Muscle of arm (tissue), 14 donors: ENCODE data around the gene DCAF4L1. TPM values are rescaled to one million over a fixed set of nuclear protein-coding genes. Genes with fewer than 3 reads are reported as not detected.

Experiments used
- DNase-seq: peaks from one replicate; pipeline ENCODE4 v3.0.0-alpha.2; 2013
- long read RNA-seq, 11 donors: transcript quantifications; one replicate each; lab custom pipeline, GENCODE V29; 2026
- polyA plus RNA-seq, 12 donors: library from polyadenylated mRNA; unstranded; fragments of 120-200 nt; gene quantifications; one replicate each; pipeline ENCODE4 v1.2.1, GENCODE V29; 2013; ENCODE audit not compliant: insufficient read length in 12 of 12

The DCAF4L1 gene
- polyA plus RNA-seq: under 1 TPM in 10 of 12 donors, not detected in 2; 0.05 to 0.68 (median 0.32) TPM
- long read RNA-seq, donor 1: 0 reads
- long read RNA-seq, donor 2: 0 reads
- long read RNA-seq, donor 3, full-length matches to known transcripts: 1 of 1 reads
- long read RNA-seq, donor 3, partial matches to known transcripts: 0 of 1 reads
- long read RNA-seq, donor 3, other reads (novel, unspliced or antisense): 0 of 1 reads
- long read RNA-seq, donor 4, full-length matches to known transcripts: 1 of 1 reads
- long read RNA-seq, donor 4, partial matches to known transcripts: 0 of 1 reads
- long read RNA-seq, donor 4, other reads (novel, unspliced or antisense): 0 of 1 reads
- long read RNA-seq, donor 5, full-length matches to known transcripts: 4 of 4 reads
- long read RNA-seq, donor 5, partial matches to known transcripts: 0 of 4 reads
- long read RNA-seq, donor 5, other reads (novel, unspliced or antisense): 0 of 4 reads
- long read RNA-seq, donor 6: 0 reads
- long read RNA-seq, donor 7, full-length matches to known transcripts: 1 of 1 reads
- long read RNA-seq, donor 7, partial matches to known transcripts: 0 of 1 reads
- long read RNA-seq, donor 7, other reads (novel, unspliced or antisense): 0 of 1 reads
- long read RNA-seq, donor 8: 0 reads
- long read RNA-seq, donor 9: 0 reads
- long read RNA-seq, donor 10: 0 reads
- long read RNA-seq, donor 11: 0 reads

- no peak for DNase-seq
Measured at GRCh38 chr4:41981456-41981855, at the start of gene DCAF4L1. DCAF4L1 (plus strand) TSS chr4:41981756; CDS start chr4:41981793, 37 bp downstream.

DNA sequence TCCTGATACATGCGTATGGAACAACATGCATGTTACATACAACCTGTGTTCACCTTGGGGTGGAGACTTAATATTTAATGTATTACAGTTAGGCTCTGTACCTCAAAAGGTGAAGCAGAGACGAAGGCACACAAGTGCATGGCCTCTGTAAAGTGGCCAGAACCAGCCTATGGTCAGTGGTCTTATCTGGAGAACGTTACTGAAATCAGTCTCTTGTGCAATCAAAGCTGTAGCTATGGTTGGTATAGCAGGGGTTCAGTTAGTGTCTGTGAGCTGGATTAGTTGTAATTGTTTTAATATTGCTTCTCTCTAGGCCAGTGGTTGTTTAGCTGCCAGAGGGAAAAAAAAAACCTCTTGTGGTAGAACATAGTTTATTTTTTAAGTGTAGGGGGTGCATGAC, 48.6 kb upstream of the DCAF4L1 start:
- DNase-seq: no peak

DNA sequence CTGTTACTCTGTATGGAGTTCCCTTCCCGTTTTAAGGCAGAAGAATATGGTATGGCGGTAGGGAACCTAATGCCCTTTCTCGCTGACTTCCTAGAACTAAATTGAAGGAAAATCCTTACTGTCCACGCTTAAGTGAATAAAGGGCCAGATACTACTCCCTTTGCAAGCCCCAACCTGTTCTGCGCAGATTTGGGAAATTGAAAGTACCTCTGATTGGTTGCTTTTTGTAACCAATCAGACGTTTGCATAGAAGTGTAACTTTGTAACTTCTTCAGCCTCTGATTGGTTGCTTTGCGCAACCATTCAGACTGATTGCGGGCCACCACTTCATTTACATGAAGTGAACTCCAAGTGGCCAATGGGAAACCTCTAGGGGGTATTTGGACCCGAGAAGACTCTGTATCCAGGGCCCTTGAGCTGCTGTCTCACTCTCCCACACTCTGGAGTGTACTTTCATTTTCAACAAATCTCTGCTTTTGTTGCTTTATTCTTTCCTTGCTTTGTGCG, 47.5 kb upstream of the DCAF4L1 start:
- no peak for DNase-seq

DNA sequence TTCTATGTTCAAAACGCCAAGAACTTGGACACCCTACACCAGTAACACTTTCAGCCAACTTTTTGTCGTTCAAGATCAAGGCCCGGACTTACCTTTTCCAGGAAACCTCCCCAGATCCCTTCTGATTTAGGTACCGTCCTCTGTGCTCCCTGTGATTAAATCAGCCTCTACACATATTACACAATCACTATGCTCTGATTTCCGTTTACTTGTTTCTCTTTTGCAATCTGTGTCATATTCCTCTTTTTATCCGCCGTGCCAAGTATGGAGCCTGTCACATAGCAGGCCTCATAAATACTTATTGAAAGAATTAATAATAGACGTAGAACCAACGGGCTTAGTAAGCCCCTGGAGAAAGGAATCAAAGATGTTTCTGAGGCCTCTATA, 47.0 kb upstream of the DCAF4L1 start:
- no peak for DNase-seq

GRCh38 chr4:41934901-41935651, 46.5 kb upstream of the DCAF4L1 start, which contains the start of gene TMEM33:
TMEM33 (plus strand) TSS chr4:41935429; CDS start chr4:41935485, 56 bp downstream.
- peak; percentile 92 for DNase-seq

GRCh38 chr4:41935652-41936021, 45.9 kb upstream of the DCAF4L1 start:
- DNase-seq: no peak

DNA sequence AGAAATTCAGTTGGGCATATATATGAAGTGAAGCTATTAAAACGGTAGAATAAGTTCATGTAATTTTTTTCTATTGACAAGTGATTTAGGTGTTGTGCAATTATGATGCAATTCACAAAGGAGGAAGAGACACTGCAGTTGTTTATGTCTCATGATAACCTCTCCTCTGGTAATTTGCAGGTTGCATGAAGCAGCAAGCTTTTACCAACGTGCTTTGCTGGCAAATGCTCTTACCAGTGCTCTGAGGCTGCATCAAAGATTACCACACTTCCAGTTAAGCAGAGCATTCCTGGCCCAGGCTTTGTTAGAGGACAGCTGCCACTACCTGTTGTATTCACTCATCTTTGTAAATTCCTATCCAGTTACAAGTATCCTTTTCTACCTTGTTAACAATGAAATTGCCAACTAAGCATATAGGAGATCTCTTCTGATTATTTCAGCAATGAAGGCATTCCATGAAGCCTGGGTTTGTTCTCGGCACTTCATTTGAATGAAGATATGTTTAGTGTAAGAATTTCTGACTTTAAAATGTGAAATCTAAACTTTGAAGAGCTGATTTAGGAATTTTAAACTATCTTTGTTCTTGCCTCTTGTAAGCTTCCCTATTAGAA, 42.4 kb upstream of the DCAF4L1 start:
- no peak for DNase-seq

GRCh38 chr4:41940834-41941233, 40.7 kb upstream of the DCAF4L1 start:
- no peak for DNase-seq

- DNase-seq: no peak
Measured at GRCh38 chr4:41943506-41943905, 38.0 kb upstream of the DCAF4L1 start.

- no peak for DNase-seq
Measured at GRCh38 chr4:41944089-41944488, 37.5 kb upstream of the DCAF4L1 start.

DNA sequence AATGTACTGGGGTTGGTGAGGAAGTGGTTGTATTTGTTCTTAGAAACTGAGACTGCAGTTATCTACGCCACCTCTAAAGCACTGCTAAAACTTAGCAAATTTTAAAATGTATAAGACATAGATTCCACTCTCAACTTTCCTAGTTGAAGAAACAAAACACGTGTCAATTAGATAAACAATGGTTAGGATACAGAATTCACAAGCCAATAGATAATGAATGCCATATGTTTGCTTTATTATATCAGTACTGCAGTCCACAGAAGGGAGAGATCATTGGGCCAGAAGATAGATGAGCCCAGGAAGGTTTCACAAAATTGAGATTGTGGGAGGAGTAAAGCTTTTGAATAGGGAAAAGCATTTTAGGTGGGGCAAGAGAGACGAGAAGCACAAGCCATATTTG, 32.0 kb upstream of the DCAF4L1 start:
- no peak for DNase-seq

DNA sequence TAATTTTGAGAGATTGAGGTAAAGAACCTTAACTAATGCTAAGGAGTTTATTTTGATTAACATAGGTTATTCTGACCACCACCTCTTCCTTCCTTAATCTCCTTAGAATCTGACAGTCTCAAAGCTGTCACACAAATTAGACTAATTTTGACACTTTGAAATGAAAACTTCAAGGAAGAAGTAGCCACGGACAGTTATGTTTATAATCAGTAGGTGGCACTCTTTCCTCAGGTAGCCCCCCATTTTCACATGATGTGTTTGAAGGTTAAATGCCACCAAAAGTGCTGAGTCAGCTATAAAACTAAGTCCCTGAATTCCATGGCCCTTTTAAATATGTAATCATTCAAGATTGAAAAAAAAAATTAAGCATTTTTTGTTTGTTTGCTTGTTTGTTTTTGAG, 23.9 kb upstream of the DCAF4L1 start:
- no peak for DNase-seq

- no peak for DNase-seq
Measured at GRCh38 chr4:41963105-41963504, 18.5 kb upstream of the DCAF4L1 start.

DNA sequence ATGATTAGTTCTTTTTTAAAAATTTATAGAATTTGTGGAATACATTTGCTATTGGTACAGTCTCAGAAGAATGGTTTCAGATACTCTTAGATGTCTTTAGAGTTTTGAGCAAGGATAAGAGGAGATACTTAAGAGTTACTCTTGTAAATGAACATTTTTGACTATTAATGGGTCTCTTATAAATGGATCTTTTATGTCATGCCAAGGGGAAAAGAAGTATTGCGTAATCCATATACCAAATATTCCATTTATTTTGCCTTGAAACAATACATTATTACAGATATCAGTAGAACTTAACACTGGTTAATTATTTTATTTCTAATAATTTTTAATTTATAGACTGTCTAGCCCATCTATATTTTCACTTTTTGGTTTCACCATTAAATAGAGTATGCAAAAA, 17.2 kb upstream of the DCAF4L1 start:
- no peak for DNase-seq

GRCh38 chr4:41967392-41967791, 14.2 kb upstream of the DCAF4L1 start:
- DNase-seq: no peak

DNA sequence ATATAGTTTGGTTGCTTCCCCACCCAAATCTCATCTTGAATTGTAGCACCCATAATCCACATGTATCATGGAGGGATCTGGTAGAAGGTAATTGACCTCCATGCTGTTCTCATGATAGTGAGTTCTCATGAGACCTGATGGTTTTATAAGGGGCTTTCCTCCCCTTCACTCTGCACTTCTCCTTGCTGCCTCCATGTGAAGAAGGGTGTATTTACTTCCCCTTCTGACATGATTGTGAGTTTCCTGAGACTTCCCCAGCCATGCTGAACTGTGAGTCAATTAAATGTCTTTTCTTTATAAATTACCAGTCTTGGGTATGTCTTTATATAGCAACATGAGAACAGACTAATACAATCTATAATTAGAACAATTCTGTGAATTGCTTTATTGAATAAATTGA, 11.9 kb upstream of the DCAF4L1 start:
- DNase-seq: no peak

GRCh38 chr4:41975341-41975740, 6.2 kb upstream of the DCAF4L1 start:
- DNase-seq: no peak

- DNase-seq: no peak
Measured at GRCh38 chr4:41976775-41977516, 4.6 kb upstream of the DCAF4L1 start.

GRCh38 chr4:41977709-41978108, 3.8 kb upstream of the DCAF4L1 start:
- DNase-seq: no peak

DNA sequence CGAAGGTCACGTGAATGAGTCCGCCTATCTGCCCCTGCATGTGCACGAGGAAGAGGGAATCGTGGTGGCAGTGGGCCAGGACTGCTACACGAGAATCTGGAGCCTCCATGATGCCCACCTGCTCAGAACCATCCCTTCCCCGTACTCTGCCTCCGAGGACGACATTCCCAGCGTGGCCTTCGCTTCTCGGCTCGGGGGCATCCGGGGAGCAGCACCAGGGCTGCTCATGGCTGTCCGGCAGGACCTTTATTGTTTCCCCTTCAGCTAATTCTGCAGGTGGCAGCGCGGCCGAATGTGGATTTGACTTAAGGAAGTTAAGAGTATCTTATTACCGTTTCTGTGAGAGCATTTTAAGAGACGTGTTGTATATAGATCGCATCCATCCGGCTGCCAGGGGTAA, 1.2 kb downstream of the DCAF4L1 start:
- no peak for DNase-seq

GRCh38 chr4:41985151-41985550, 3.6 kb downstream of the DCAF4L1 start:
- DNase-seq: no peak
